ENCODE results near the gene PAX5. TPM values are rescaled to one million over a fixed set of nuclear protein-coding genes. Genes with fewer than 3 reads are reported as not detected.
"Not testable (repeated sequence)": the region's sequence is repeated elsewhere in the genome, so short reads cannot be mapped to it uniquely, and the experiment has no call there.

PAX5 gene
- 1 to 10 TPM in 1 of 2 experiments, under 1 TPM in 1; 0.95 to 1.1 TPM for total RNA-seq

GRCh38 chr9:37033682-37034304 is at the start of gene PAX5:
Gene PAX5 (minus strand): TSS chr9:37034268. CDS start chr9:37034031, 237 bp downstream.
- ChIA-PET CTCF (no interaction called here), POLR2A (no interaction called here)
- H3K9me3 Mint-ChIP-seq: peaks cover 2% of the 10 kb centered on the region
- intact Hi-C loops (cut with micrococcal nuclease): no loop called here
- H3K27ac Mint-ChIP-seq: no peak within 1 kb of the TSS
- peaks cover 48% of the 10 kb centered on the region for H3K4me1 Mint-ChIP-seq (ENCODE audit: low read depth)
- no peak for TF ChIP-seq CTCF (IDR thresholded peaks at IDR 0.05)
- H3K4me3 Mint-ChIP-seq: peak within 1 kb of the TSS; percentile 70
- ATAC-seq (no peak), DNase-seq (no peak)
- peaks cover 87% of the 10 kb centered on the region for H3K27me3 Mint-ChIP-seq
- peaks cover 6% of the 10 kb centered on the region for H3K36me3 Mint-ChIP-seq (ENCODE audit: low read depth)

- Mint-ChIP-seq H3K4me3 (no peak overlapping the region), H3K27ac (no peak overlapping the region), H3K27me3 (no peaks in the 10 kb centered on the region), H3K4me1 (ENCODE audit: low read depth) (peaks cover 55% of the 10 kb centered on the region), H3K36me3 (ENCODE audit: low read depth) (peaks cover 43% of the 10 kb centered on the region), H3K9me3 (no peaks in the 10 kb centered on the region)
- ChIA-PET CTCF (interaction anchor here (1.0 kb wide), 1 partner anchor 86 kb away, joined by 3 read pairs; no protein-coding TSS in a partner anchor), POLR2A (interaction anchor here (1.5 kb wide), 1 partner anchor 11 kb away, joined by 4 read pairs; no protein-coding TSS in a partner anchor)
- DNase-seq (no peak), ATAC-seq (no peak)
- intact Hi-C loops (cut with micrococcal nuclease): no loop called here
- no peak for TF ChIP-seq CTCF (IDR thresholded peaks at IDR 0.05)
Observed at GRCh38 chr9:37083654-37084053, 49.6 kb upstream of the PAX5 start.

- intact Hi-C loops (cut with micrococcal nuclease): no loop called here
- DNase-seq (no peak), ATAC-seq (no peak)
- peaks cover 34% of the 10 kb centered on the region for H3K36me3 Mint-ChIP-seq (ENCODE audit: low read depth)
- no peak overlapping the region for H3K27ac Mint-ChIP-seq
- CTCF ChIA-PET: no interaction called here
- no peaks in the 10 kb centered on the region for H3K9me3 Mint-ChIP-seq
- POLR2A ChIA-PET: interaction anchor here (0.7 to 1.5 kb wide), 3 partner anchors 12 to 222 kb away, joined by 3 to 4 read pairs (median 4); partner anchors contain the start of gene ZCCHC7
- peak overlapping the region; percentile 96 for H3K4me3 Mint-ChIP-seq
- H3K4me1 Mint-ChIP-seq (ENCODE audit: low read depth): peaks cover 55% of the 10 kb centered on the region
- peaks cover 3% of the 10 kb centered on the region for H3K27me3 Mint-ChIP-seq
- TF ChIP-seq CTCF (IDR thresholded peaks at IDR 0.05): no peak
Observed at GRCh38 chr9:37082214-37082765, 48.2 kb upstream of the PAX5 start.

GRCh38 chr9:37081507-37081906 is 47.4 kb upstream of the PAX5 start:
- DNase-seq; H3K9me3 Mint-ChIP-seq; ATAC-seq; intact Hi-C loops (cut with micrococcal nuclease); H3K27me3 Mint-ChIP-seq: not testable (repeated sequence)
- H3K36me3 Mint-ChIP-seq (ENCODE audit: low read depth): peaks cover 26% of the 10 kb centered on the region
- H3K4me1 Mint-ChIP-seq (ENCODE audit: low read depth): peaks cover 55% of the 10 kb centered on the region
- H3K4me3 Mint-ChIP-seq: peak overlapping the region; percentile 96
- POLR2A ChIA-PET: interaction anchor here (0.7 to 1.5 kb wide), 2 partner anchors 38 to 223 kb away, joined by 3 to 4 read pairs; partner anchors contain the start of gene ZCCHC7
- CTCF ChIA-PET: interaction anchor here (1.4 to 1.5 kb wide), 2 partner anchors 39 to 674 kb away, joined by 3 read pairs; partner anchors contain the start of gene ZCCHC7
- H3K27ac Mint-ChIP-seq: peak overlapping the region; percentile 72

GRCh38 chr9:37080165-37080628 is 46.1 kb upstream of the PAX5 start:
- ChIA-PET POLR2A (interaction anchor here (0.6 to 2.4 kb wide), 7 partner anchors 14 to 91 kb away, joined by 3 to 14 read pairs (median 4); partner anchors contain the start of gene ZCCHC7), CTCF (interaction anchor here (1.2 to 1.5 kb wide), 3 partner anchors 41 to 673 kb away, joined by 3 read pairs; partner anchors contain the start of gene ZCCHC7)
- Mint-ChIP-seq H3K4me1 (ENCODE audit: low read depth) (peaks cover 45% of the 10 kb centered on the region), H3K27ac (peak overlapping the region; percentile 96), H3K36me3 (ENCODE audit: low read depth) (peaks cover 19% of the 10 kb centered on the region), H3K4me3 (peak overlapping the region; percentile 96)
- intact Hi-C loops (cut with micrococcal nuclease); H3K9me3 Mint-ChIP-seq; H3K27me3 Mint-ChIP-seq; DNase-seq: not testable (repeated sequence)
- peak; percentile 13 for ATAC-seq
